K562 (cell line): ENCODE data around the gene DGUOK. TPM values are rescaled to one million over a fixed set of nuclear protein-coding genes. Genes with fewer than 3 reads are reported as not detected.

Experiments
- ATAC-seq: fragments of 200-7000 bp; cut with Tn5 transposase; 3 replicates; pipeline ENCODE4 v1.9.1; 2020; ENCODE audit warnings: moderate library complexity
- BruUV-seq: library from RNA; stranded (reverse); fragments of 400-500 nt; replicated peaks from 2 replicates; lab custom pipeline; 2021; lab: Mats Ljungman, UMichigan
- CTCF ChIA-PET: fragments of 300-600 bp; formaldehyde crosslinking; extraction: SDS; loops from one replicate; lab custom pipeline; 2021; ENCODE audit warnings: low intra/inter-chr PET ratio; lab: Yijun Ruan, JAX
- POLR2A ChIA-PET: fragments of 300-600, 350-650 bp; sonication (Branson Sonifier 250); formaldehyde crosslinking; extraction: SDS; loops from one replicate; lab custom pipeline; 2021; ENCODE audit warnings: antibody characterized with exemption, inconsistent platforms; lab: Yijun Ruan, JAX
- DNase-seq, 4 experiments: peaks; one replicate each; pipeline versions ENCODE4 v3.0.0 to v3.0.0-alpha.2; 2011 to 2018; ENCODE audit warnings: low spot score in 3 of 4, mixed read lengths in 3 of 4; ENCODE audit errors: extremely low read depth in 1 of 4
- FAIRE-seq: peaks from 2 replicates; lab custom pipeline; 2011; peaks lifted over from hg19 to GRCh38; lab: Jason Lieb, UNC
- H2AFZ ChIP-seq: 2 replicates; pipeline ENCODE4 v1.6.0; 2011; ENCODE audit warnings: low read depth, low read length, control low read depth, inconsistent platforms
- H3K27ac ChIP-seq: fragments of 200-600 bp; 3 replicates; pipeline ENCODE4 v1.8.0; 2011; ENCODE audit warnings: low read depth, mild to moderate bottlenecking, control low read depth, inconsistent platforms, low read length, moderate library complexity, mixed read lengths; ENCODE audit errors: extremely low read depth
- H3K27me3 ChIP-seq, 2 experiments: fragments of 300-600 bp in 1 of 2; 2 replicates in 1 of 2; 3 replicates in 1 of 2; pipeline versions ENCODE4 v1.6.0 to v1.8.0; 2011; ENCODE audit warnings: inconsistent platforms in 2 of 2, low read length in 2 of 2, mild to moderate bottlenecking in 1 of 2, mixed read lengths in 1 of 2, moderate library complexity in 1 of 2; ENCODE audit not compliant: control insufficient read depth in 2 of 2, insufficient read depth in 2 of 2
- H3K36me3 ChIP-seq: fragments of 300-600 bp; 3 replicates; pipeline ENCODE4 v1.8.0; 2011; ENCODE audit warnings: mild to moderate bottlenecking, low read length, inconsistent platforms; ENCODE audit not compliant: control insufficient read depth, insufficient read depth
- H3K4me1 ChIP-seq, 2 experiments: fragments of 200-600 bp in 1 of 2; replicated peaks in 1 of 2; 2 replicates in 1 of 2; 3 replicates in 1 of 2; pipeline versions ENCODE4 v1.5.1 to v1.8.0; 2011; ENCODE audit warnings: inconsistent platforms in 2 of 2, low read length in 2 of 2, mild to moderate bottlenecking in 1 of 2, mixed read lengths in 1 of 2, moderate library complexity in 1 of 2; ENCODE audit not compliant: control insufficient read depth in 2 of 2, insufficient read depth in 2 of 2
- H3K4me2 ChIP-seq: 2 replicates; pipeline ENCODE4 v1.6.1; 2011; ENCODE audit warnings: low read length, control low read depth, inconsistent platforms, mixed read lengths; ENCODE audit not compliant: insufficient read depth
- H3K4me3 ChIP-seq: fragments of 200-600 bp; sonication (generic), shearing (Covaris generic); 2 replicates; pipeline ENCODE4 v1.5.1; 2016; ENCODE audit warnings: control low read depth, inconsistent platforms
- H3K79me2 ChIP-seq: fragments of 200-600 bp; 3 replicates; pipeline ENCODE4 v1.8.0; 2011; ENCODE audit warnings: low read length, inconsistent platforms; ENCODE audit not compliant: control insufficient read depth, insufficient read depth
- H3K9ac ChIP-seq, 2 experiments: 2 replicates each; pipeline versions ENCODE4 v1.6.0 to v1.6.1; 2011; ENCODE audit warnings: low read depth in 2 of 2, low read length in 2 of 2, control low read depth in 1 of 2, inconsistent platforms in 1 of 2, mild to moderate bottlenecking in 1 of 2, mixed read lengths in 1 of 2; ENCODE audit not compliant: insufficient read depth in 1 of 2
- H3K9me1 ChIP-seq: one replicate; pipeline ENCODE4 v1.6.0; 2011; ENCODE audit warnings: inconsistent platforms, mild to moderate bottlenecking, low read length, moderate library complexity; ENCODE audit not compliant: control insufficient read depth, insufficient read depth
- H3K9me3 ChIP-seq: replicated peaks from 2 replicates; pipeline ENCODE4 v1.5.1; 2011; ENCODE audit warnings: low read depth, low read length, inconsistent platforms; ENCODE audit not compliant: control insufficient read depth, insufficient read depth
- H4K20me1 ChIP-seq: replicated peaks from 2 replicates; pipeline ENCODE4 v1.6.1; 2011; ENCODE audit warnings: low read length, inconsistent platforms, mixed read lengths; ENCODE audit not compliant: control insufficient read depth, insufficient read depth
- ERF ChIP-seq: fragments of 450-650 bp; formaldehyde crosslinking; IDR thresholded peaks from 2 replicates; pipeline ENCODE4 v1.4.0; 2020; ENCODE audit warnings: mild to moderate bottlenecking, mixed read lengths
- KAT8 ChIP-seq: fragments of 450-650 bp; IDR thresholded peaks from 2 replicates; pipeline ENCODE4 v1.6.1; 2016; ENCODE audit warnings: low read depth, mild to moderate bottlenecking
- KDM1A ChIP-seq, 2 experiments: fragments of 450-650 bp; IDR thresholded peaks; 2 replicates each; pipeline ENCODE4 v1.6.1; 2016; ENCODE audit warnings: mild to moderate bottlenecking in 2 of 2
- LCOR ChIP-seq: sonication (generic); formaldehyde crosslinking; IDR thresholded peaks from 2 replicates; pipeline ENCODE4 v1.8.0; 2022; ENCODE audit warnings: mild to moderate bottlenecking, missing genetic modification reagents
- MLX ChIP-seq, 2 experiments: fragments of 450-650 bp in 1 of 2; sonication (generic) in 1 of 2; formaldehyde crosslinking; conservative IDR thresholded peaks; 2 replicates each; pipeline versions ENCODE4 v1.4.0 to v1.8.1; 2020 to 2022; ENCODE audit warnings: mild to moderate bottlenecking in 1 of 2, missing genetic modification reagents in 1 of 2
- NFRKB ChIP-seq: fragments of 450-650 bp; IDR thresholded peaks from 2 replicates; pipeline ENCODE4 v1.6.1; 2016; ENCODE audit warnings: low read depth
- NONO ChIP-seq, 2 experiments: fragments of 200-400 bp in 1 of 2; fragments of 450-650 bp in 1 of 2; formaldehyde crosslinking in 1 of 2; IDR thresholded peaks; 2 replicates each; pipeline ENCODE4 v1.6.1; 2017; ENCODE audit warnings: low read depth in 2 of 2, mild to moderate bottlenecking in 2 of 2, moderate library complexity in 2 of 2, low read length in 1 of 2
- RAD21 ChIP-seq, 2 experiments: fragments of 250-450 bp in 1 of 2; fragments of 450-650 bp in 1 of 2; sonication (Bioruptor Pico) in 1 of 2; formaldehyde crosslinking in 1 of 2; IDR thresholded peaks in 1 of 2; conservative IDR thresholded peaks in 1 of 2; 2 replicates each; pipeline versions ENCODE4 v1.4.0 to v1.8.0; 2020 to 2022; ENCODE audit warnings: mild to moderate bottlenecking in 2 of 2, moderate library complexity in 1 of 2
- RCOR1 ChIP-seq, 2 experiments: IDR thresholded peaks; 2 replicates each; pipeline ENCODE4 v1.6.1; 2012; ENCODE audit warnings: low read depth in 2 of 2, low read length in 2 of 2, borderline replicate concordance in 1 of 2, improper control_type of control experiment in 1 of 2
- SMARCE1 ChIP-seq: fragments of 450-650 bp; IDR thresholded peaks from 2 replicates; pipeline ENCODE4 v1.7.1; 2016; ENCODE audit warnings: mild to moderate bottlenecking
- THRAP3 ChIP-seq: fragments of 450-650 bp; IDR thresholded peaks from 2 replicates; pipeline ENCODE4 v1.6.1; 2016; ENCODE audit warnings: mild to moderate bottlenecking, inconsistent platforms, borderline replicate concordance
- ZBTB26 ChIP-seq: fragments of 450-650 bp; formaldehyde crosslinking; IDR thresholded peaks from 2 replicates; pipeline ENCODE4 v1.4.0; 2022; ENCODE audit warnings: missing genetic modification characterization
- ZNF324 ChIP-seq: fragments of 250-450 bp; sonication (Bioruptor Pico); IDR thresholded peaks from 2 replicates; pipeline ENCODE4 v1.4.0; 2020; ENCODE audit warnings: mild to moderate bottlenecking
- ZNF384 ChIP-seq: IDR thresholded peaks from 2 replicates; pipeline ENCODE4 v1.6.1; 2012; ENCODE audit warnings: low read depth, low read length, improper control_type of control experiment
- ZNF75A ChIP-seq: fragments of 450-650 bp; formaldehyde crosslinking; IDR thresholded peaks from 2 replicates; pipeline ENCODE4 v1.4.0; 2020; ENCODE audit warnings: mild to moderate bottlenecking
- WGBS: fragments of 100-300 bp; shearing (Covaris generic); methylation state at CpG from one replicate; pipeline ENCODE4 v1.1.6; 2016; ENCODE audit warnings: low coverage, mixed read lengths; ENCODE audit not compliant: insufficient coverage; ENCODE audit errors: missing lambda C conversion rate; 5-methylcytosine and 5-hydroxymethylcytosine counted together
- in situ Hi-C: fragments of 300-500 bp; cut with MboI; formaldehyde crosslinking; loops from 4 replicates; pipeline ENCODE4 v1.15.0; 2018; ENCODE audit warnings: inconsistent platforms, mixed read lengths
- intact Hi-C: fragments of 100-400 bp; cut with micrococcal nuclease; formaldehyde crosslinking; loops from 2 replicates; pipeline ENCODE4 v1.14.2; 2022
- polyA plus RNA-seq, 8 experiments: library from polyadenylated mRNA; depleted of rRNA in 4 of 8; stranded (reverse) in 5 of 8; unstranded in 3 of 8; fragments of >200 nt; fragmentation: Nextera tagmentation in 2 of 8; fragmentation: Illumina TruSeq in 1 of 8; extraction: Ambion mirVana in 2 of 8; extraction: Trizol in 1 of 8; gene quantifications; 2 replicates each; pipeline versions ENCODE4 v1.2.1 to v1.2.3, GENCODE V29; 2011 to 2014; ENCODE audit warnings: inconsistent platforms in 1 of 8, missing spikeins in 1 of 8
- total RNA-seq, 7 experiments: library from RNA; depleted of rRNA in 6 of 7; stranded (reverse); fragments of >200 nt in 6 of 7; fragmentation: Illumina TruSeq in 2 of 7; extraction: Trizol in 2 of 7; gene quantifications; 2 replicates each; pipeline versions ENCODE4 v1.2.1 to v1.2.3, GENCODE V29; 2011 to 2021; ENCODE audit warnings: low replicate concordance in 1 of 7
- TF ChIP-seq, protein P1 (sequence below), 3 experiments: IDR thresholded peaks in 2 of 3; conservative IDR thresholded peaks in 1 of 3; 2 replicates each; pipeline ENCODE4 v1.5.1; 2011 to 2012; ENCODE audit warnings: low read length in 3 of 3, mild to moderate bottlenecking in 3 of 3, control low read depth in 2 of 3, improper control_type of control experiment in 1 of 3, inconsistent platforms in 1 of 3, low read depth in 1 of 3, mixed read lengths in 1 of 3, moderate library complexity in 1 of 3; ENCODE audit not compliant: insufficient read depth in 2 of 3

Gene DGUOK
- total and polyA plus RNA-seq, 9 of the 15 experiments (the other 6 are each of a cell fraction or from before 2014, with no cell fraction given): 67.0 to 288 (median 126) TPM

GRCh38 chr2:73961823-73962615 lies 35.3 kb downstream of the DGUOK start:
- FAIRE-seq: no peak
- H3K36me3 ChIP-seq: peaks cover 26% of the 10 kb centered on the region; the same call in 2 of the 3 replicates
- no peaks in the 10 kb centered on the region for H3K79me2 ChIP-seq
- peak; percentile 73 for ATAC-seq
- no peaks in the 10 kb centered on the region for H3K9me1 ChIP-seq
- WGBS: 42% methylated on average over 12 of the region's 12 CpGs
- DNase-seq: no peak
- H3K27ac ChIP-seq: no peak overlapping the region
- H3K4me1 ChIP-seq: peaks cover 5 to 13% of the 10 kb centered on the region in 2 experiments; a peak in 3 of 5 replicates
- intact Hi-C loops (no loop called here), in situ Hi-C loops (no loop called here)
- no peaks in the 10 kb centered on the region for H3K27me3 ChIP-seq
- TF ChIP-seq ZNF324 (CRISPR knock-in tag) (no peak), KDM1A (IDR thresholded peaks at IDR 0.05) (0 out of 4 replicates have a peak, but pooled peaks of 1 of the 2 experiments have one; percentile 17), NFRKB (no peak), ZNF75A (CRISPR knock-in tag) (no peak), ZBTB26 (CRISPR knock-in tag) (no peak), RAD21 (CRISPR knock-in tag; conservative IDR thresholded peaks at IDR 0.05 in 1 of 2, IDR thresholded peaks at IDR 0.05 in 1 of 2) (0 out of 4 replicates have a peak, but pooled peaks of 1 of the 2 experiments have one; percentile 2), NONO (IDR thresholded peaks at IDR 0.05; ENCODE audit: low read depth in 2 of 2, low read length in 1 of 2) (no peak), KAT8 (no peak), THRAP3 (no peak), SMARCE1 (no peak), RCOR1 (IDR thresholded peaks at IDR 0.05; ENCODE audit: borderline replicate concordance in 1 of 2, low read depth in 2 of 2, low read length in 2 of 2) (no peak), LCOR (CRISPR knock-in tag) (no peak), ERF (CRISPR knock-in tag) (no peak), ZNF384 (peak; percentile 83), MLX (CRISPR knock-in tag; conservative IDR thresholded peaks at IDR 0.05) (no peak)
- TF ChIP-seq, protein P1, sequence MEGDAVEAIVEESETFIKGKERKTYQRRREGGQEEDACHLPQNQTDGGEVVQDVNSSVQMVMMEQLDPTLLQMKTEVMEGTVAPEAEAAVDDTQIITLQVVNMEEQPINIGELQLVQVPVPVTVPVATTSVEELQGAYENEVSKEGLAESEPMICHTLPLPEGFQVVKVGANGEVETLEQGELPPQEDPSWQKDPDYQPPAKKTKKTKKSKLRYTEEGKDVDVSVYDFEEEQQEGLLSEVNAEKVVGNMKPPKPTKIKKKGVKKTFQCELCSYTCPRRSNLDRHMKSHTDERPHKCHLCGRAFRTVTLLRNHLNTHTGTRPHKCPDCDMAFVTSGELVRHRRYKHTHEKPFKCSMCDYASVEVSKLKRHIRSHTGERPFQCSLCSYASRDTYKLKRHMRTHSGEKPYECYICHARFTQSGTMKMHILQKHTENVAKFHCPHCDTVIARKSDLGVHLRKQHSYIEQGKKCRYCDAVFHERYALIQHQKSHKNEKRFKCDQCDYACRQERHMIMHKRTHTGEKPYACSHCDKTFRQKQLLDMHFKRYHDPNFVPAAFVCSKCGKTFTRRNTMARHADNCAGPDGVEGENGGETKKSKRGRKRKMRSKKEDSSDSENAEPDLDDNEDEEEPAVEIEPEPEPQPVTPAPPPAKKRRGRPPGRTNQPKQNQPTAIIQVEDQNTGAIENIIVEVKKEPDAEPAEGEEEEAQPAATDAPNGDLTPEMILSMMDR (IDR thresholded peaks at IDR 0.05 in 2 of 3, conservative IDR thresholded peaks at IDR 0.05 in 1 of 3; ENCODE audit: insufficient read depth in 2 of 3, low read depth in 1 of 3, low read length in 3 of 3): 0 out of 6 replicates have a peak, but pooled peaks of 1 of the 3 experiments have one; percentile 7
- POLR2A ChIA-PET: no interaction called here
- H3K9ac ChIP-seq: no peak overlapping the region
- H3K9me3 ChIP-seq: no peaks in the 10 kb centered on the region
- CTCF ChIA-PET: no interaction called here
- H3K4me3 ChIP-seq: no peak overlapping the region
- no peaks in the 10 kb centered on the region for H4K20me1 ChIP-seq
- no peak overlapping the region for H3K4me2 ChIP-seq
- no peak overlapping the region for H2AFZ ChIP-seq
- no TSS peak for BruUV-seq
